CD14-positive monocyte (primary cell): ENCODE measurements around the gene AMPD3. TPM values are rescaled to one million over a fixed set of nuclear protein-coding genes. Genes with fewer than 3 reads are reported as not detected.

ENCODE experiments used
- DNase-seq, 3 donors: peaks; one replicate each; pipeline ENCODE4 v3.0.0-alpha.2; 2011 to 2022
- H2AFZ ChIP-seq: 2 replicates; pipeline ENCODE4 v1.6.0; 2012; ENCODE audit warnings: mild to moderate bottlenecking, low read depth, low read length, inconsistent platforms; ENCODE audit not compliant: insufficient read depth, poor library complexity, severe bottlenecking
- H3K27ac ChIP-seq, 2 donors: 1 replicate in 1 of 2; 2 replicates in 1 of 2; pipeline ENCODE4 v1.5.1; 2012 to 2013; ENCODE audit warnings: low read length in 2 of 2, control low read depth in 1 of 2, inconsistent platforms in 1 of 2, low read depth in 1 of 2, mild to moderate bottlenecking in 1 of 2
- H3K27me3 ChIP-seq, 2 donors: one replicate each; pipeline versions ENCODE4 v1.6.0 to v1.6.1; 2011 to 2013; ENCODE audit warnings: low read length in 2 of 2; ENCODE audit not compliant: control insufficient read depth in 2 of 2, insufficient read depth in 2 of 2
- H3K36me3 ChIP-seq, 2 donors: replicated peaks in 1 of 2; 1 replicate in 1 of 2; 2 replicates in 1 of 2; pipeline versions ENCODE4 v1.5.1 to v1.6.1; 2012 to 2013; ENCODE audit warnings: low read length in 2 of 2, control low read depth in 1 of 2, inconsistent platforms in 1 of 2, mild to moderate bottlenecking in 1 of 2; ENCODE audit not compliant: insufficient read depth in 2 of 2, control insufficient read depth in 1 of 2
- H3K4me1 ChIP-seq, 2 donors: 1 replicate in 1 of 2; 2 replicates in 1 of 2; pipeline versions ENCODE4 v1.5.1 to v1.6.1; 2012 to 2013; ENCODE audit warnings: low read length in 2 of 2, control low read depth in 1 of 2, inconsistent platforms in 1 of 2, mild to moderate bottlenecking in 1 of 2, moderate library complexity in 1 of 2; ENCODE audit not compliant: insufficient read depth in 2 of 2, control insufficient read depth in 1 of 2
- H3K4me2 ChIP-seq: replicated peaks from 2 replicates; pipeline ENCODE3; 2012; ENCODE audit warnings: low read length, moderate library complexity, mild to moderate bottlenecking; ENCODE audit not compliant: poor library complexity, severe bottlenecking; ENCODE audit errors: extremely low read depth
- H3K4me3 ChIP-seq, 3 experiments: fragments of 200-600 bp in 1 of 3; sonication (generic) in 1 of 3; replicated peaks in 1 of 3; 1 replicate in 2 of 3; 2 replicates in 1 of 3; pipeline ENCODE4 v1.5.1; 2011 to 2013; ENCODE audit warnings: low read length in 3 of 3, mild to moderate bottlenecking in 3 of 3, control low read depth in 2 of 3, low read depth in 2 of 3, inconsistent platforms in 1 of 3, moderate library complexity in 1 of 3
- H3K79me2 ChIP-seq: 2 replicates; pipeline ENCODE4 v1.6.0; 2012; ENCODE audit warnings: mild to moderate bottlenecking, control low read depth, inconsistent platforms, low read length, moderate library complexity; ENCODE audit not compliant: insufficient read depth
- H3K9ac ChIP-seq: 2 replicates; pipeline ENCODE4 v1.6.0; 2017; ENCODE audit warnings: low read length, mild to moderate bottlenecking; ENCODE audit not compliant: insufficient read depth, poor library complexity, severe bottlenecking
- H3K9me3 ChIP-seq, 2 donors: replicated peaks in 1 of 2; 1 replicate in 1 of 2; 2 replicates in 1 of 2; pipeline versions ENCODE4 v1.5.1 to v1.6.1; 2012 to 2013; ENCODE audit warnings: low read length in 2 of 2, control low read depth in 1 of 2; ENCODE audit not compliant: control insufficient read depth in 1 of 2, insufficient read depth in 1 of 2
- H4K20me1 ChIP-seq: 2 replicates; pipeline ENCODE4 v1.6.0; 2012; ENCODE audit warnings: mild to moderate bottlenecking, low read length, control low read depth, moderate library complexity; ENCODE audit not compliant: insufficient read depth
- H3K27ac Mint-ChIP-seq, 7 donors: one replicate each; pipeline ENCODE4 v1.8.0; 2020; ENCODE audit warnings: mild to moderate bottlenecking in 7 of 7, mixed read lengths in 7 of 7, moderate library complexity in 6 of 7, inconsistent platforms in 2 of 7
- H3K27me3 Mint-ChIP-seq, 3 donors: one replicate each; pipeline ENCODE4 v1.8.0; 2021 to 2022; ENCODE audit warnings: low read depth in 3 of 3, mild to moderate bottlenecking in 3 of 3, mixed read lengths in 3 of 3, moderate library complexity in 3 of 3, inconsistent platforms in 1 of 3
- H3K36me3 Mint-ChIP-seq, 2 donors: one replicate each; pipeline ENCODE4 v1.8.0; 2020; ENCODE audit warnings: mixed read lengths in 2 of 2, inconsistent platforms in 1 of 2, mild to moderate bottlenecking in 1 of 2
- H3K4me1 Mint-ChIP-seq: one replicate; pipeline ENCODE4 v1.8.0; 2020; ENCODE audit warnings: mild to moderate bottlenecking, mixed read lengths
- H3K4me3 Mint-ChIP-seq, 2 donors: one replicate each; pipeline ENCODE4 v1.8.0; 2020; ENCODE audit warnings: mild to moderate bottlenecking in 2 of 2, mixed read lengths in 2 of 2, moderate library complexity in 1 of 2
- H3K9me3 Mint-ChIP-seq, 7 donors: one replicate each; pipeline ENCODE4 v1.8.0; 2020 to 2022; ENCODE audit warnings: mixed read lengths in 7 of 7, mild to moderate bottlenecking in 6 of 7, moderate library complexity in 6 of 7, inconsistent platforms in 2 of 7
- WGBS: methylation state at CpG from one replicate; pipeline ENCODE4 v1.1.5; 2013; ENCODE audit warnings: missing lambda C conversion rate; ENCODE audit not compliant: insufficient coverage; 5-methylcytosine and 5-hydroxymethylcytosine counted together
- intact Hi-C, 2 donors: fragments of 100-400 bp; cut with micrococcal nuclease; formaldehyde crosslinking; loops; one replicate each; pipeline versions ENCODE4 v1.15.0 to v1.15.1; 2023
- polyA plus RNA-seq, 3 donors: library from polyadenylated mRNA; depleted of rRNA in 1 of 3; unstranded in 2 of 3; stranded (reverse) in 1 of 3; fragments of 300-500 nt in 2 of 3; fragments of >200 nt in 1 of 3; fragmentation: Illumina TruSeq in 2 of 3; gene quantifications; 1 replicate in 2 of 3; 2 replicates in 1 of 3; pipeline ENCODE4 v1.2.3, GENCODE V29; 2012 to 2021
- TF ChIP-seq, protein P1 (sequence below): fragments of 200-600 bp; IDR thresholded peaks from one replicate; pipeline ENCODE4 v1.8.0; 2022; ENCODE audit warnings: antibody characterized with exemption, mild to moderate bottlenecking

The AMPD3 gene
- polyA plus RNA-seq, 3 donors, result 10.5 to 24.3 (median 14.3) TPM

- no peak overlapping the region for H3K4me3 Mint-ChIP-seq
- H3K27ac Mint-ChIP-seq, result peak overlapping the region in 2 of 7 donors; percentile 47 to 53
- H3K27me3 Mint-ChIP-seq, result no peaks in the 10 kb centered on the region
- H2AFZ ChIP-seq, result no peak overlapping the region
- peaks cover 88 to 89% of the 10 kb centered on the region in 2 donors for H3K36me3 ChIP-seq
- H3K9me3 Mint-ChIP-seq, result no peaks in the 10 kb centered on the region
- H3K4me1 Mint-ChIP-seq, result peaks cover 13% of the 10 kb centered on the region
- intact Hi-C loops, result no loop called here
- no peak for DNase-seq
- peaks cover 2% of the 10 kb centered on the region for H3K79me2 ChIP-seq
- H4K20me1 ChIP-seq, result peaks cover 9% of the 10 kb centered on the region
- TF ChIP-seq, protein P1, sequence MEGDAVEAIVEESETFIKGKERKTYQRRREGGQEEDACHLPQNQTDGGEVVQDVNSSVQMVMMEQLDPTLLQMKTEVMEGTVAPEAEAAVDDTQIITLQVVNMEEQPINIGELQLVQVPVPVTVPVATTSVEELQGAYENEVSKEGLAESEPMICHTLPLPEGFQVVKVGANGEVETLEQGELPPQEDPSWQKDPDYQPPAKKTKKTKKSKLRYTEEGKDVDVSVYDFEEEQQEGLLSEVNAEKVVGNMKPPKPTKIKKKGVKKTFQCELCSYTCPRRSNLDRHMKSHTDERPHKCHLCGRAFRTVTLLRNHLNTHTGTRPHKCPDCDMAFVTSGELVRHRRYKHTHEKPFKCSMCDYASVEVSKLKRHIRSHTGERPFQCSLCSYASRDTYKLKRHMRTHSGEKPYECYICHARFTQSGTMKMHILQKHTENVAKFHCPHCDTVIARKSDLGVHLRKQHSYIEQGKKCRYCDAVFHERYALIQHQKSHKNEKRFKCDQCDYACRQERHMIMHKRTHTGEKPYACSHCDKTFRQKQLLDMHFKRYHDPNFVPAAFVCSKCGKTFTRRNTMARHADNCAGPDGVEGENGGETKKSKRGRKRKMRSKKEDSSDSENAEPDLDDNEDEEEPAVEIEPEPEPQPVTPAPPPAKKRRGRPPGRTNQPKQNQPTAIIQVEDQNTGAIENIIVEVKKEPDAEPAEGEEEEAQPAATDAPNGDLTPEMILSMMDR, result no peak
- H3K4me1 ChIP-seq, result peaks cover 20 to 23% of the 10 kb centered on the region in 2 donors
- no peak overlapping the region for H3K4me3 ChIP-seq
- no peaks in the 10 kb centered on the region for H3K27me3 ChIP-seq
- no peak overlapping the region for H3K9ac ChIP-seq
- peaks cover 84 to 97% of the 10 kb centered on the region in 2 donors for H3K36me3 Mint-ChIP-seq
- no peak overlapping the region for H3K27ac ChIP-seq
- H3K4me2 ChIP-seq, result no peak overlapping the region
- 95% methylated on average over 9 of the region's 18 CpGs for WGBS
- no peaks in the 10 kb centered on the region for H3K9me3 ChIP-seq
These were observed 42.4 kb downstream of the AMPD3 start for GRCh38 chr11:10497371-10498021.

DNA sequence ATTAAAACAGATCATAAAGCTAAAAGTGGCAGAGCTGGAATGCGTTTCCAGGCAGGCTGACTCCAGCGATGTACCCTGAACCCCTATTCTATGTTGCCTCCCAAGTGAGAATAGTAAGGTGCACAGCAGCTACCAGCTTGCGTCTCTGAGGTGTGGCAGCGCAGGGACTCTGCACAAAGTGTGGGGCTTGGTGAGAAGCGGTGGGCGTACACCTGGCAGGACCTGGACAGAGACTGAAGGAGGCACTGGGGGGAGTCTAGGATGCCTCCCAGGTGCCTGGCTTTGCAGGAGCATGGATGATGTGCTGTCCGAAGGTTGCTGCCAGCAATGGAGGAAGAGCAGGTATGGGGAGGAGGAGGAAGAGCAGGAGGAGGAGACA, 42.9 kb downstream of the AMPD3 start:
- H3K4me3 Mint-ChIP-seq, result no peak overlapping the region
- 98% methylated on average over 7 of the region's 7 CpGs for WGBS
- no peak for DNase-seq
- Histone ChIP-seq H3K4me1 (peaks cover 26 to 28% of the 10 kb centered on the region in 2 donors), H2AFZ (no peak overlapping the region), H3K9me3 (no peaks in the 10 kb centered on the region), H3K9ac (no peak overlapping the region), H3K4me2 (no peak overlapping the region), H3K36me3 (peaks cover 83 to 84% of the 10 kb centered on the region in 2 donors), H4K20me1 (peaks cover 4% of the 10 kb centered on the region), H3K27me3 (no peaks in the 10 kb centered on the region), H3K27ac (no peak overlapping the region), H3K79me2 (peaks cover 2% of the 10 kb centered on the region), H3K4me3 (no peak overlapping the region)
- intact Hi-C loops, result no loop called here
- H3K9me3 Mint-ChIP-seq, result no peaks in the 10 kb centered on the region
- TF ChIP-seq, protein P1, result no peak
- H3K36me3 Mint-ChIP-seq, result peaks cover 80 to 92% of the 10 kb centered on the region in 2 donors
- H3K27ac Mint-ChIP-seq, result peak overlapping the region in 2 of 7 donors; percentile 47 to 67
- H3K27me3 Mint-ChIP-seq, result no peaks in the 10 kb centered on the region
- H3K4me1 Mint-ChIP-seq, result peaks cover 18% of the 10 kb centered on the region
